GM23248 (cell line): ENCODE results near the gene MINDY4.

ENCODE experiments used
- EZH2 ChIP-seq: fragments of 200-600 bp; sonication (generic); IDR thresholded peaks from 2 replicates; pipeline ENCODE4 v1.6.1; 2018; ENCODE audit warnings: antibody characterized with exemption, mild to moderate bottlenecking; ENCODE audit not compliant: insufficient read depth, poor library complexity, severe bottlenecking
- EZH2phosphoT487 ChIP-seq: fragments of 200-600 bp; sonication (generic); IDR thresholded peaks from 2 replicates; pipeline ENCODE4 v1.6.1; 2018; ENCODE audit warnings: antibody characterized with exemption, moderate library complexity, mild to moderate bottlenecking, low read depth; ENCODE audit not compliant: insufficient read depth

DNA sequence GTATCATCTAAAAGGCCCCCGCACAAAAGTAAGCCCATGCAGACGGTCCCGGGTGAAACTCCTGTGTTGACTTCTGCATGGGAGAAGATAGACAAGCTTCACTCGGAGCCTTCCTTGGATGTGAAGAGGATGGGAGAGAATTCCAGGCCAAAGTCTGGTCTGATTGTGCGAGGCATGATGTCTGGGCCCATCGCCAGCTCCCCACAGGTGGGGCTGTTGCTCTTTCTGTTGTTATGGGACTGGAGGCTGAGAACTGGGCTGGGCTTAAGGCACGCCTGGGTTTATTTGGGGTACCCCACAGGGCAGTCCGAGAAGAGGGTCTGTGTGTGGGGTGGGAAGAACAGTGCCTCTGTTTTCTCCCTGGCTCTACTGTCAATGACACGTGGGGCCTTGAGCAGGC, 14.6 kb downstream of the MINDY4 start:
- no peak for TF ChIP-seq EZH2
- TF ChIP-seq EZH2phosphoT487 = no peak
